Colon (tissue), 2 donors: ENCODE measurements around the gene SLC28A2.
"Not testable (repeated sequence)": the region's sequence is repeated elsewhere in the genome, so short reads cannot be mapped to it uniquely, and the experiment has no call there.

ENCODE experiments used
- FAIRE-seq: peaks from 2 replicates; lab custom pipeline; 2012; peaks lifted over from hg19 to GRCh38; lab: Jason Lieb, UNC
- donor health status: control.
- donor health status: control.

The SLC28A2 gene, protein sequence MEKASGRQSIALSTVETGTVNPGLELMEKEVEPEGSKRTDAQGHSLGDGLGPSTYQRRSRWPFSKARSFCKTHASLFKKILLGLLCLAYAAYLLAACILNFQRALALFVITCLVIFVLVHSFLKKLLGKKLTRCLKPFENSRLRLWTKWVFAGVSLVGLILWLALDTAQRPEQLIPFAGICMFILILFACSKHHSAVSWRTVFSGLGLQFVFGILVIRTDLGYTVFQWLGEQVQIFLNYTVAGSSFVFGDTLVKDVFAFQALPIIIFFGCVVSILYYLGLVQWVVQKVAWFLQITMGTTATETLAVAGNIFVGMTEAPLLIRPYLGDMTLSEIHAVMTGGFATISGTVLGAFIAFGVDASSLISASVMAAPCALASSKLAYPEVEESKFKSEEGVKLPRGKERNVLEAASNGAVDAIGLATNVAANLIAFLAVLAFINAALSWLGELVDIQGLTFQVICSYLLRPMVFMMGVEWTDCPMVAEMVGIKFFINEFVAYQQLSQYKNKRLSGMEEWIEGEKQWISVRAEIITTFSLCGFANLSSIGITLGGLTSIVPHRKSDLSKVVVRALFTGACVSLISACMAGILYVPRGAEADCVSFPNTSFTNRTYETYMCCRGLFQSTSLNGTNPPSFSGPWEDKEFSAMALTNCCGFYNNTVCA

DNA sequence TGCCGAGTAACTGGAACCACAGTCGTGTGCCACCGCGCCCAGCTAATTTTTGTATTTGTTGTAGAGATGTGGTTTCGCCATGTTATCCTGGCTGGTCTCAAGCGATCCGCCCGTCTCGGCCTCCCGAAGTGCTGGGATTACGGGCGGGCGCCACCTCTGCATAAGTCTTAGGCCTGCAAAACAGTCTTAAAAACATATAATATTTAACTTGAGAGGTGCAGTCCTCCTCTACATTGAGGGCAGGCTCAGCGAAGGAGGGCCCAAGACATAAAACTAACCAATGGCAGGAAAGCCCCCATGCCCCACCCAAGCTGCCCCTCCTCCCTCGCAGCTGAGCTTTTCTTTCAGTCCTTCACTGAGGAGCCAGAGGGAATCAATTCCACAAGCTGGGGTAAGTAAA is at the start of gene SLC28A2:
Gene SLC28A2, plus strand, starts transcription at position 347 of the 400 bp plus-strand sequence. CDS start 982 bp downstream, outside the sequence.
- no peak for FAIRE-seq

DNA sequence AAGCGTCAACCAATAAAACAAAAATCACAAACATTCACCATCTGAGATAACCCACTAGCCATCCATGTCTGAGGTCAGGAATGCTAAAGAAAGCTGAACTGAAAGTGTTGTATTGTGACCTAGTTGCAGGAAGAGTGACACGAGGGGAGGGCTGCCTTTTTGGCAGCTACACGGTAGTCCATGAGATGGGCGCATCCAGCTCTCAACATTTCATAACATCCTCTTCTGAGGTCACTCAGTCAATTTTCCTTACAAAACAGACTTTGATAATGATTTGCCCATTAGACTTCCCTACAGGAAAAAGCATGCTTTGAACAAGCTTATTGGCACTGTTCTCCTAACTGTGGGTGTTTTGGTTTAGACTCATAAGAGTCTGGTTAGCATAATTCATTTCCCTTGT is 48.9 kb upstream of the SLC28A2 start:
- FAIRE-seq = no peak

DNA sequence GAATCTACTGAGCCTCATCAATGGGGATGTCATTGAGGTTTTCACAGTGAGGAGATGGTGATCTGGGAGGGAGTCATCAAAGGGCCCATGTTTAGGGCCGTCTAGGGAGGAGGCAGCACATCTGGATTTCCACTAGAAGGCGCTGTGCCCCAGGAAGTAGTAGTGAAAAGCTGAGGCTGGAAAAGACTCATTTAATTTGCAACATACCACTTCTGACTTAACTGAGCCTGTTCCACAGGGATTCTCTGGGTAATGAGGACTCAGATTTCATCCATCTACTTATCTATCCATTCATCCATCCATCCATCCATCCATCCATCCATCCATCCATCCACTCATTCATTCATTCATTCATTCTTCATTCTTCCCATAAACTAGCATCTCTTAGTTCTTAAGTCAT is 46.8 kb upstream of the SLC28A2 start:
- FAIRE-seq = no peak

DNA sequence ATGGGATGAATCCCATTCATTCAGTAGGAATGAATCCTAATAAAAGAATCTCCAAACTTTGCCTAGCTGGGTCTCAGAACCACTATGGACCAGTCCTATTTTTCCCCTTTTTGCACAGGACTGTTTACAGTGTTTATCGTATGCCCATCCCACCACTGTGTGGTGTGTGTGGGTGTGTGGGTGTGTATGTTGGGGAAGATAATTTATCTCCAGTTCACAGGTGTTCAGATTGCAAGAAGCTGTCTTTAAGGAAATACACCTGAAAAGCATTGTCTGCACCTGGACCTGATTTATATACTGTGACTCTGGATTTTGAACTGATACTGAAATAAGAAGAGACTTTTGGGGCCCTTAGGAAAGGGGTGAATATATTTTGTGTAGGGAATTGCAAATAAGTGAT is 39.5 kb upstream of the SLC28A2 start:
- no peak for FAIRE-seq

DNA sequence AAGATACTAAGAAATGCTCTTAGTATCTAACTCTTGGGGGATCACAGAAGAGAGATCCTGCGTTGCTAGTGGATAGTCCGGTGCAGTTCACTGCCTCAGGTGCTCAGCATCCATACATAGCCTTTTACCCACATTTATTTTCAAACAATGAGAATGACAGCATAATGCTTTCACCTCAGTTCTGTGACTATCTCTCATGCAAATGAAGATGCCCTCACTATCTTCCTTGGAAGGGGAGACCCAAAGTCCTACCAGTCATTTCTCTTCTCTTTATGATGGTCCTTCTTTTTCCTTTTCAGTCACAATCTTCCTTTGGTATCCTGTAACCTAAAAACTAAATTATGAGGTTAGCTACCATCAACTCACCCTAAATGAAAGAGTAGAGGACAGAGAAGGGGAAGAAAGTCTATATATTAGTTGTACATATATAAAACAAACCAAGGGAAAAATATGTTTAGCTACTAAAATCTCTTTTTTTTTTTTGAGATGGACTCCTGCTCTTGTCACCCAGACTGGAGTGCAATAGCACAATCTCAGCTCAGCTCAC is 30.9 kb upstream of the SLC28A2 start:
- FAIRE-seq = no peak

DNA sequence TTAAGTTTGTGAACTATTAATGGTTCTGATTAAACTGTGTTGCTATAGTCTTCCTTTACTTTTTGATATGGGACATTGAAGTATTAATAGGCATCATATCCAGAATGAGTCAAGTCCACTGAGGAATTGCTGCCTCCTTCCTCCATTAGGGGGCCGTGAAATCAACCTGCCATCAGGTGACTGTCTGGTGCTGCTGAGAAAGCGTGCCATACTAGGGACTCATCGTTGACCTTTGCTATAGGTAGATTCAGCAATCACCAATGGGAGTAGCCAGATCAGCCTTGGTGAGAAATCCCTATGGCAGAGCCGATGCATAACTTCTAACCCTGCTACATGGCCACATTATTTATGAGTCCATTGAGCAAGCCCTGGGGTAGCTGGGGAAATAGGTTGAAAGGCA is 30.1 kb upstream of the SLC28A2 start:
- FAIRE-seq = no peak

DNA sequence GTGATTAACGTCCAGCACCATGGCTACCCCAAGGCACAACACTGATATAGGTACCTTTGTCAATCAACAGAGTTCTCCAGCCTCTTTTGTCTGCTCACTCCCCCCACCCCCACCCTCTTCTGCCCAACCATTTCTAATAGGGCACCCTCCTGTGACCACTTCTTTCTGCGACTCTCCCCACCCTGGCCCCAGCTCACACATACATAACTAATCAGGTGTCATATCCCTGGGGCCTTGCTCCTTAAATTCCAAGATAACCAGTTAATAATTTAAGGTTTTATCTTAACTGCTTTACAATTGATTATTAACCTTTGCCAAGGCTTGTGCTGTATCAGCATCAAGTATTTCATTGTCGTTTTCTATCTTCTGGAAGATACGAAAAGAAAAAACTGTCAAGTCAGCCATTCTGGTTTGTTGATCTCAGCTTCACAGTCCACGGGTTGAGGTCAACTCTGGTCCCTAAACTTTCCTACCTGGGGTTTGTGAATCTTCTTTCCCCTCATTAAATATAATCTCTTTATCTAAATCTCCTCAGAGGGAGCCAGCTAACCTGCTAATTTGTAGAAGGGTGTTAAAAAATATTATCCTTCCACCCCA is 27.3 kb upstream of the SLC28A2 start:
- no peak for FAIRE-seq

DNA sequence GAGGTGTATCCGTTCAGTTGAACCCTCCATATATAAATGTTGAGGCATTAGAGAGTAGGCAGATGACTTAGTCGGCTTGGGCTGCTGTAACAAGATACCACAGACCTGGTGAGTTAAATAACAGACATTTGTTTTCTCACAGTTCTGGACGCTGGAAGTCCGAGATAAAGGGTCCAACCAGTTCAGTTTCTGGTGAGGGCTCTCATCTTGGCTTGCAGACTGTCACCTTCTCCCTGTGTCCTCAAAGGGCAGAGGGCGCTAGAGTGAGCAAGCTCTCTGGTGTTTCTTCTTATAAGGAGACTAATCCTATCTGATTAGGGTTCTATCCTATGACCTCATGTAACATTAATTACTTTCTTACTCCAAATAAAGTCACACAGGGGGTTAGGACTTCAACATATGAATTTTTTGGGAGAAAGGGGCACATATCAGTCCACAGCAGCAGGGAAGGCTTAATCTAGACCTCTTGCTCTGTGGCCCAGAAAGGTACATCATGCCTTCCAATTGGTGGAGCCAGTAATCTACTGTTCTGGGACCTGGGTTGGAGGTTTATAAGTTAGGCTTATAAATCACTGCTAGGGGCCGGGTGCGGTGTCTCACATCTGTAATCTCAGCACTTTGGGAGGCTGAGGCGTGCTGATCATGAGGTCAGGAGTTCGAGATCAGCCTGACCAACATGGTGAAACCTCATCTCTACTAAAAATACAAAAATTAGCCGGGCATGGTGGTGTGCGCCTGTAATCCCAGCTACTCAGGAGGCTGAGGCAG is 26.3 kb upstream of the SLC28A2 start:
- FAIRE-seq = no peak

DNA sequence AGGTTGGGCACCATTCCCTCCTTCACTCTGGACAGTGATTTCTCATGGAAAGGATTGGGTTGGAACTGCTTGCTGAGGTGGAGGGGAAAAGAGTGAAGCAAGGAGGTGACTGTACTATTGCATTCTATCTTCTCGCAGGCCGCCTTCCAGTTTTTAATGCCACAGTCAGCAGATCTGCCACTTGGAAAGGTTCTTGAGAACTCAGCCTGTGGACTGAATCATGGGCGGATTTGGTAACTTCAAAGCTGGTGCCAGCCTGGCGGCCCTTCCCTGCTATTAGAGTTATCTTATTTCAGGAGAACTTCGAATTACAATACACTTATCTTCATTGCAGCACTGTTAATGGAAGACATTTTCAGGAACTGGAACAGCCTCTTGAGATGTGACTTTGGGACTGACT is 23.1 kb upstream of the SLC28A2 start:
- no peak for FAIRE-seq

DNA sequence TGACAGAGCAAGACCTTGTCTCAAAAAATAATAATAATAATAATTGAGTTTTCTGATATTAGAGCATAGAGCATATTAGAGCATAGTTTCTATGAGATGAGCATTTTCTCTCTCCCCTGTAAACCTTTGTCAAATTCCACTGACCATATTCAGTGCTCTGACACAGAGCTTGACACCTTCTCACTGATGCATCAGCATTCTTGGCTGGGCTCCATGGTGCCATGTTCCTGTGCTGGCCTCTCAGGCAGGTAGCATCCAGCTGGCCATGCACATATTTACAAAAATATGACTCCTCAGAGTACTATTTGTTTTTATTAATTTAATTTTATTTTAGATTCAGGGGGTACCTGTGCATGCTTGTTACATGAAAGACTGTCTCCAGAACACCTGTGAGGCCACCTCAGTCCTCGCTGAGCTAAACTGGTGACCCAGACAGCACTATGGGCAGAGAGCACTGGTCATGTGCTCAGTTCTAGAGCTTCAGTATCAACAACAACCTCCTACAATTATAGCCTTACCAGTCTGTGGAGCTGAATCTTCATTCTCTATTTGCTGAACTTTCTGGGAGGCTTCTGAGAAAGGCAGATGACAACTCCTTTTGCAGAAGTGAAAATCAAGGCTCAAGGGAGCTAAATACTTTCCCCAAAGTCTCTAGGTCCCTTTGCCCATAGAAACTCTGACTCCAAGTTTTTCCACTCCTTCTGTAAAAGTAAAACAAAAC is 21.6 kb upstream of the SLC28A2 start:
- no peak for FAIRE-seq

DNA sequence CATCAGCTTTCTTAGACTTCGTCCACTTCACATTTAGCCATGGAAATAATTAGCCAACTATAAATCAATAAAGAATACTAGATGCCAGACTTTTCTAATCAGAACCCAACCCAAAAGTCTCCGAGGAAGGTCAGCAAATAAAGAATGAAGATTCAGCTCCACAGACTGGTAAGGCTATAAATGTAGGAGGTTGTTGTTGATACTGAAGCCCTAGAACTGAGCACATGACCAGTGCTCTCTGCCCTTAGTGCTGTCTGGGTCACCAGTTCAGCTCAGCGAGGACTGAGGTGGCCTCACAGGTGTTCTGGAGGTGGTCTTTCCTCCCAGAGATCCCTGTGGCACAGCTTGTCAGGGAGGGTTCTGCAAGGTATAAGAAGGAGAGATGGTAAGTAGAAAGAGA is 20.9 kb upstream of the SLC28A2 start:
- FAIRE-seq = no peak

DNA sequence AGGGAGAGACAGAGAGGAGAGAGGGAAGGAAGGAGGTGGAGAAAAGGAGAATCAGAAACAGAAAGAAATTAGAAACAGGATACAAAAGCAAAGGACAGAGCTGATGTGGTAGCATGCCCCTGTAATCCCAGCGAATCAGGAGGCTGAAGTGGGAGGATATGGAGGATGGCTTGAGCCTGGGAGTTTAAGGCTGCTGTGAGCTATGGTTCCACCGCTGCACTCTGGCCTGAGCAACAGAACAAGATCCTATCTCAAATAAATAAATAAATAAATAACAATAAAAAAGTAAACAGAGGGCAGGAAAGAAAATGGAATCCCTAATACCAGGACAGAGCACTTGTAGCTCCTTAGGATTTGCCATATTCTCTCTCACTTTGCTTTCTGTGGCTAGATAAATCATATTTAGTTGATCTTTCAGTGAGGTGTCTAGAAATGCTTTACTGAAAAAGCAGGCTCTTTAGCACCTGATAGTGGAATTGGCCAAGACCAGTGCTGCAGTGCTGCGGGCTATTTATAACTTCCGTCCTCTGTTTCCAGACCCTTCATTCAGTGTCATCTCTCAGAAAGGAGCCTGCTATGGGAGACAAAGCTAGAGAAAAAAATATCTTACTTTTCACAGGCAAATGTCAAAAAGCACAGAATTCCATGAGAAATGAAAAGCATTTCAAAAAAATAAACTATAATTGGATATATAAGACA is 20.0 kb upstream of the SLC28A2 start:
- FAIRE-seq = no peak

DNA sequence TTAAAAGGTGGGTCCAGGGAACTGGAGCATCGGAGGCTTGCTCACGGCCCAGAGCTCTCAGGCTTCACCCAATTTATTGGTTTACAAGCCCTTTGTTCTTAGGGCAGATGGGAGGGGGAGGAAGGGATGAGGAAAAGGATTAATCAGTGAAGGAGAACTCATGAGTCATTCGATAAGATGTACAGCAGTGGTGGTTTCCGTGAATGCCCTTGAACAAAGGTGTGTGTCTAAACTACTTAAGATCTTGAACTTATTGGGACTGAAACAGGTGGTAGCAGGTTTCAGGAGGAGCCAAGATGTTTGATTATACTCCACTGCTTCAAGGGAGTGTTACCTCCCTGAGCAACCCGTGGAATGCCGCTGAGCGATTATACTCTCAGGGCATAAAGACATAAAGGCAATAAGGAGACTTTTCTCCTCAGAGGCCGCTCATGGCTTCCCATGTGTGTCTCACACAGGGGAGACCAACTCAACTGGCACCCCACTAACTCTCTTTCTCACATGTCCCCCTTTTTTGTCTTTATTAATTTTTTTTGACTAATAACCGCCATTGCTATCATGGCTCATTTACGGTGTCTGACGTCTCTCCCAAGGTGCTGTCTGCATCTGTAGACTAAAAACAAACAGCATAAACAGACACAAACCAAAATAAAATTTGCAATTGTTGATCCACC is 17.3 kb upstream of the SLC28A2 start:
- no peak for FAIRE-seq

DNA sequence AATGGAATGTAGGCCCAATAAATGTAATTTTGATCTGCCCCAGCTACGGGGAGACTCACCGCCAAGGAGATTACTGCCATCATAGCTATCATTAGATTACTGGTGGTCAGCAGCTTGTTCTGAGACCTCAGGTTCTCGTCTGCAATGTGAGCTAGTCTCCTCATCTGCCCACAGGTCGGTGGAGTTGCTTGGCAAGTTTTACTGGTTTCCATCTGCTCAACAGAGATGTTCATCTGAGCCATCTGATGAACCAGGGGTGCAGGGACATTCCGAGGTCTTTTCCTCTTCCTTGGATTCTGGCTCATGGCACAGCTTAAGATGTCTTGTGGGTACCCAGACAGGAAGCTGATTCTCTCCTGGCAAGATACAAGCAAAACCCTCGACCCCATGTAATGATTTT is 15.2 kb upstream of the SLC28A2 start:
- FAIRE-seq = not testable (repeated sequence)

DNA sequence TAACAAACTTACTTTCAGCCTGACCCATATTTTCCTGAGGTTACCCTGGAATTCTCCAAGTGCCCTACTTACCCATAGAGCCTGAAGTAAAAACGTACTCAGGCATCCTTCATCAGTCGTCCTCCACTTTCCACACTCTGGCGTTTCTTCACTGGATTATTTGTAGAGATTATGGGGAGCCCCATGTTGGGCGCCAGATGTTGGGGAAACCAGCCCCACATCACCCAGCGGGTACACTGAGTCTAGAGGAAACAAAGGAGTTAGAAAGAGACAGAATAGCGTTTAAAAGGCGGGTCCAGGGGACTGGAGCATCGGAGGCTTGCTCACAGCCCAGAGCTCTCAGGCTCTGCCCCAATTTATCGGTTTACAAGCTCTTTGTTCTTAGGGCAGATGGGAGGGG is 9.7 kb upstream of the SLC28A2 start:
- FAIRE-seq = no peak

DNA sequence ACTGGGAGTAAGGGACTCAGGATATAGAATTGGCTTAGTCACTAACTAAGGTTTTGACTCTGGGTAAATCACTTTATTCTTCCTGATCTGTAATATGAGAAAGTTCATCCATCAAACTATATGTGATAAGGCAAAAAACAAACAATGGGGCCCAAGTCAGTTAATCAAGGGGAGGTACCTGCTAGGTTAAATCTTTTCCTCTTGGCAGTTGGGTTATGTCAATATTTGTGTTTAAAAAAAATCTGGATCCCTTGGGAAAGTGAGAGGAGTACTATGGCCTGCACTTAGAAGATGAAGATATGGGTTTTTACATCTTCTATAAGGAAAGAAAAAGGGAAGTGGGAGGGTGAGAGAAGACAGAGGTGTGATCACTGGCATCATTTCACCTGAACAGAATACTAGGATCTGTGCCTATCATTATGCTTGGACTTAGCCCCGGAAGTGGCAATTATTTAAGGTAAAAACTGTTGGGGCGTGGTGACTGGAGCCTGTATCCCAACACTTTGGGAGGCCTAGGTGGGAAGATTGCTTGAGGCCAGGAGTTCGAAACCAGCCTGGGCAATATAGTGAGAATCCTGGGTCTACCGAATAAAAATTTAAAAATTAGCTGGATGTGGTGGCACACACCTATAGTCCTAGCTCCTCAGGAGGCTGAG is 2.8 kb upstream of the SLC28A2 start:
- no peak for FAIRE-seq

DNA sequence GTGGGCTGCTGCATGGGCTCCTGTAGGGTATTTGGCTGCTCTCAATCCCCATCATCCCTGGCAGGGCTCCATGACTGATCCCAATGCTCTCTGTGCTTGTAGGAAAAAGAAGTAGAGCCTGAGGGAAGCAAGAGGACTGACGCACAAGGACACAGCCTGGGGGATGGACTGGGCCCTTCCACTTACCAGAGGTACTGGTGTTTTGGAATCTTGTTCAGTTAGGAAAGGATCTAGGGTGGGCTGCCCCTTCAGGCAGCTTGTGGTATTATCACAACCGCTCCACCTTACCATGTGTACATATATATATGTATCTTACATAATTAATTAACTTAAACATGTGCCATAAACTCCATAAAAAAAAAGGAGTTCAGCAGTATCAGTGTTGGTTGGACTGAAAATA is 1.3 kb downstream of the SLC28A2 start:
- FAIRE-seq = no peak

DNA sequence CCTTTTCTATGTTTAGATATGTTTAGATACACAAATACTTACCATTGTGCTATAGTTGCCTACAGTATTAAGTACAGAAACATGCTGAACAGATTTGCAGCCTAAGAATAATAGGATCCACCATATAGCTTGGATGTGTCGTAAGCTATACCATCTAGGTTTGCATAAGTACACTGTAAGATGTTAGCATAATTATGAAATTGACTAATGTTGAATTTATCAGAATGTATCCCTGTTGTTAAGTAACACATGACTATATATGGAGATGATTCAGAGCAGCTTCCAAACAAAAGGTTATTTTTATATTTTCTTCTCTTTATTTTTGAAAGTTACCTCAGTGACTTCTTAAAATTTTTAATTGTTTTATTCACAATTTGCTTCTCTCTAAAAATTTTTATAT is 2.4 kb downstream of the SLC28A2 start:
- no peak for FAIRE-seq

DNA sequence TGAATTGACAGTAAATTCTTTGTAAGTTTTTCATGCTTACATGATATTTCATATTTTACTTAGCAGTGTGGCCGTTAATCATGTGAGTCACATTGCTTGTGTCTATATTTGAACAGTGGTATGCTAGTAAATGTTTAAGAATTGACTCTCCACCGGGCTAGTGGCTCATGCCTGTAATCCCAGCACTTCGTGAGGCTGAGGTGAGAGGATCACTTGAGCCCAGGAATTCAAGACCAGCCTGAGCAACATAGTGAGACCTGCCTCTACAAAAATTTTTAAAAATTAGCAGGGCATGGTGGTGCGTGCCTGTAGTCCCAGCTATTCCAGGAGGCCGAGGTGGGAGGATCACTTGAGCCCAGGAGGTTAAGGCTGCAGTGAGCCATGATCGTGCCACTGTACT is 2.8 kb downstream of the SLC28A2 start:
- not testable (repeated sequence) for FAIRE-seq

DNA sequence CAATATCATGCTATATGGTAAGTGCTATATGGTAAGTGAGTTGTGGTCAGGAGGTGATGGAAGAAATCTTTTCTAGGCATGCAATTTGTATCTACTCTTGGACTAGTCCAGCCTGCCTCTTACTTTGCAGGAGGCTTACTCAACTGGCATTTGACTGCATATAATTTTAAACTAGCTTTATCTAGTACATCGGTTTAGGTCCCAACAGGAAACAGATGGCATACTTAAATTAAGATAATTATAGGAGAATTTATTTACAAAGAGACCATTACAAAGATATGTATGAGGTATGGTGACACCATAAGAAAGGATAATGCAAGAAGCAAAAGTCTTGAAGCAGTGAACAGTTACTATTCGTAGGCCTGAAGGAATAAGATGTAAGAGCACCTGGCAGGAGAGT is 7.8 kb downstream of the SLC28A2 start:
- no peak for FAIRE-seq
